HG02852 (cell line): ENCODE results near the gene HELZ.
"Not testable (repeated sequence)": the region's sequence is repeated elsewhere in the genome, so short reads cannot be mapped to it uniquely, and the experiment has no call there.

Source experiments
- ATAC-seq: cut with Tn5 transposase; IDR thresholded peaks from one replicate; pipeline ENCODE4 v1.9.1; 2021; ENCODE audit warnings: mild to moderate bottlenecking, moderate library complexity; ENCODE audit not compliant: unreplicated experiment

The HELZ gene

GRCh38 chr17:67055041-67055443 lies 190.0 kb downstream of the HELZ start:
- no peak for ATAC-seq

- no peak for ATAC-seq
Observed at GRCh38 chr17:67054608-67055007, 190.4 kb downstream of the HELZ start.

- no peak for ATAC-seq
Observed at GRCh38 chr17:67054011-67054591, 190.9 kb downstream of the HELZ start.

- ATAC-seq, result no peak
Observed at GRCh38 chr17:67053438-67054000, 191.5 kb downstream of the HELZ start.

GRCh38 chr17:67052720-67053437 lies 192.1 kb downstream of the HELZ start:
- ATAC-seq, result no peak

GRCh38 chr17:67051837-67052236 lies 193.2 kb downstream of the HELZ start:
- no peak for ATAC-seq

GRCh38 chr17:67051155-67051538 lies 193.8 kb downstream of the HELZ start:
- no peak for ATAC-seq

- no peak for ATAC-seq
Observed at GRCh38 chr17:67050471-67051154, 194.4 kb downstream of the HELZ start.

- ATAC-seq, result no peak
Observed at GRCh38 chr17:67050066-67050465, 194.9 kb downstream of the HELZ start.

- ATAC-seq, result no peak
Observed at GRCh38 chr17:67049025-67049739, 195.8 kb downstream of the HELZ start.

- ATAC-seq, result no peak
Observed at GRCh38 chr17:67047382-67047781, 197.6 kb downstream of the HELZ start.

GRCh38 chr17:67046398-67046797 lies 198.6 kb downstream of the HELZ start:
- ATAC-seq, result no peak

GRCh38 chr17:67044940-67045339 lies 200.1 kb downstream of the HELZ start:
- no peak for ATAC-seq

GRCh38 chr17:67044016-67044772 lies 200.8 kb downstream of the HELZ start, which contains the start of gene CACNG1:
TSS of gene CACNG1 (plus strand) at chr17:67044554. CDS start at chr17:67044661, 107 bp downstream.
- ATAC-seq, result no peak

GRCh38 chr17:67043283-67043682 lies 201.7 kb downstream of the HELZ start:
- no peak for ATAC-seq

- ATAC-seq, result no peak
Observed at GRCh38 chr17:67041941-67042899, 202.8 kb downstream of the HELZ start.

GRCh38 chr17:67041531-67041930 lies 203.5 kb downstream of the HELZ start:
- no peak for ATAC-seq

- not testable (repeated sequence) for ATAC-seq
Observed at GRCh38 chr17:67041119-67041518, 203.9 kb downstream of the HELZ start.

- ATAC-seq, result no peak
Observed at GRCh38 chr17:67040652-67041051, 204.3 kb downstream of the HELZ start.
